Dermis lymphatic vessel endothelial cell (primary cell): ENCODE measurements around the gene RAB25. TPM values are rescaled to one million over a fixed set of nuclear protein-coding genes. Genes with fewer than 3 reads are reported as not detected.

Experiments used
- total RNA-seq: library from RNA; depleted of rRNA; stranded (reverse); fragments of >200 nt; gene quantifications from 2 replicates; pipeline ENCODE4 v1.2.1, GENCODE V29; 2014

RAB25 gene
- total RNA-seq = not detected in 2 replicates

DNA sequence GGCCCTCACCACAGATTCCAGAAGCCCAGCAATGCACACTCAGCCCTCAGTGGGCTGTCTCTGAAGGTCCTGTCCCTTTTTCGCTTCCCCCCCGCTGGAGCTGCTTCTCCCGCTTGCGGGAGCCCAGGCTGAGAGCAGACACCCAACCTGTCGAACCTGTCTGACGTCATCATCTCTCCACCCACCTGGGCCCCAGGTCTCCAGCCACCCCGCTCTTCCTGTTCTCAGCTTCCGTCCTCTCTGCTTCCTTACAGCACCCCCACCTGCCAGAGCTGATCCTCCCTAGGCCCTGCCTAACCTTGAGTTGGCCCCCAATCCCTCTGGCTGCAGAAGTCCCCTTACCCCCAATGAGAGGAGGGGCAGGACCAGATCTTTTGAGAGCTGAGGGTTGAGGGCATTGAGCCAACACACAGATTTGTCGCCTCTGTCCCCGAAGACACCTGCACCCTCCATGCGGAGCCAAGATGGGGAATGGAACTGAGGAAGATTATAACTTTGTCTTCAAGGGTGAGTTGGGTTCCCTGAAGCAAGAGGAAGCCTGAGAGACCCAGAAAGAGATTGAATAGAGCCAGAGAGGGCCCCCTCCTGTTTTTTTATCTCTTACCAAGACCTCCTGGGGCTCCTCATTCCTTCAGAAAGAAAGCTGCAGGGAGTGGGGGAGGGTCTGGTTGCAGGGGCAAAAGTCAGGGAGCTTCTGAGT, at the start of gene RAB25:
Gene RAB25 (plus strand): TSS at position 224 of the 700 bp plus-strand sequence. CDS start 241 bp downstream, at position 465.

DNA sequence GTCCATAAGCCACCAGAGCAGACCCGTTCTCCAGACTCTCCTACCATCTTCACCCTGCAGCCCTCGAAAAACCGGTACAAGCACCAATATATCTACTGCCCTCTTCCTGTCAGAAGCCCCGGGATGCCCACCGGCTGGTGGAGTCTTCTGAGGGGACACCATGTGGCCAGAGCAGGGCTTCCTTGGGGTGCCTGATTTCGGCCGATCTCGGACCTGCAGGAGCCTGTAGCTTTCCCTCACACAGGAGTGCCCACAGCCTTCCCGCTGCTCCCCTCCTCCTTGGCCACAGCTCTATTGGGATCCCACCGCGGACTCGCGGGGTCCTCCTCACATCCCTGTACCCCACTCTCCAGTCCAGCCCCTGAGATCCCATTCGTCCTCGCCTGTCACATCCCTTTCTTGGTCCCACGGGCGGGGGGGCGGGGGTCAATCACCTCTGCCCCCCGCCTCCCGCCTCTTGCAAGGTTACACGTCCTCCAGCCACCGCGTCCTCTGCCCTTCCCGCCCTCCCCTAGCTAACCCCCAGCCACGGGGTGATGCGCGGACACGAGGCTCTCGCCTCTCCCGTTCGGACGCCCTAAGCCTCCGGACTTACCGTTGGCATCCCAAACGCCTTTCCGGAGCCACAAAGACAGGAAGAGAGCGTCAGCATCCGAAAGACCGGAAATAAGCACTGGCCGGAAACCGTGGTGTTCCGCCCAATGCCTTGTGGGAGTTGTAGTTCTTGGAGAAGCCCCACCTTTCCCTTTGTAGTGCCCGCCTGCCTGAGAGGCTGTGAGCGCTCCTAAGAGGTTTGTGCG, 40.5 kb upstream of the RAB25 start, which contains the start of gene SSR2:
Gene SSR2 (minus strand): TSS at position 659 of the 800 bp plus-strand sequence. CDS start 784 bp downstream, outside the sequence.

DNA sequence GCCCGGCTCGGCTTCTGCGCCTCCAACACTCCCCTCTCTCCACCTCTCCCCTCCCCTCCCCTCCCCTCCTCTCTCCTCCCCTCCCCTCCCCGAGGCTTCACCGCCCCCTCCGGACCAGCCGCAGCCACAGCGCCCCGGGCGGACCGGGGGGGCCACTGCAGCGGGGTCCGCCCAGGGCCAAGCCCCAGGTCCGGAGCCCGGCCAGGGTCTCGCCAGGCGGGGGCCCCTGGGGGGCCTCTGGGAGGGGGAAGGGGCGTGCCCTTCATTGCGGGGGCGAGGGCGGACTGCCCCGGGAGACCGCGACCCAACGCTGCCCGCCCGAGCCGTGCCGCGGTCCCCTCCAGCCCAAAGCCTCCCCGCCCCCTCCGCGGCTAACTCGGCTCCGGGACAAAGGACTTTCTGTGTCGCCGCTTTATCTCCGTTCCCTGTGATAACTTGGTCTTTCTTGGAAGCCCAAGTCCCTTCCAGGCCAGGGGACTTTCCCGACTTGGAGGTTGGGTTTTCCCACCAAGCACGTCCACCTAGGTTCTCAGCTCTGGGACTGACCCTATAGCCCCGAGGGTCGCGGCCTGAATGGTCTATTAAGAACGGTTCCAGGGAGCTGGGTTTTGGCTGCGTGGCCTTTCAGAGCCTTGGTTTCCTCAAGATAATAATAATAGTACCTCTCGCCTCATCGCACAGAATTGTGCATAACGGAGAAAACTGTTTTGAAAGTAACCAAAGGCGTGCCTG, 7.0 kb upstream of the RAB25 start, which contains the start of gene UBQLN4:
Gene UBQLN4 (minus strand): TSS at position 31 of the 732 bp plus-strand sequence. CDS start 97 bp downstream, outside the sequence.

DNA sequence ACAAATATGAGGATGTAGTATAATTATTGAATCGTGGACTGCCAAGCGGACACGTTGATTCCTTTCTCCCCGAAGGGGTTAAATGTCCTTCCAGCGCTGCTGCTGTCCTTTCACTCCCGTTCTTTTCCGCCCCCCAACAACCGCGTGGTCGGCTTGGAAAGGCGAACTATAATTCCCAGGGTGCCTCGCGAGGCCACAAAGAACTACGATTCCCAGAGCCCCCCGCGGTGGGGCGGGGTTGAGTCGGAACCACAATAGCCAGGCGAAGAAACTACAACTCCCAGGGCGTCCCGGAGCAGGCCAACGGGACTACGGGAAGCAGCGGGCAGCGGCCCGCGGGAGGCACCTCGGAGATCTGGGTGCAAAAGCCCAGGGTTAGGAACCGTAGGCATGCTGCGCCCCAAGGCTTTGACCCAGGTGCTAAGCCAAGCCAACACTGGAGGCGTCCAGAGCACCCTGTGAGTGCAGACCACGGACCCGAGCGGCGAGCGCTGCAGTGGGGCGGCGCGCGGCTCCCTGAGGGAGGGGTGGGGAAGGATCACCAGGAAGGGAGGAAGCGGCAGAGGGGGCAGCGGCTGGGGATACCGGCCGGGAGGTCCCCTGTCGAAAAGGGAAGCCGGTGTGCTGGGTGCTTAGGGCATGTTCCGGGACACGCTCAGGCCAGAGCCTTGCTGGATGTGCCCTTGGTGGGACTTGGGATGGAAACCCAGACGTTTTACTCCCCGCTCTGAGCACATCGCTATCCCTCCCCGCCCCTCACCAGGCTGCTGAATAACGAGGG, 6.3 kb upstream of the RAB25 start, which contains the start of gene LAMTOR2:
Gene LAMTOR2 (plus strand): TSS at position 283 of the 781 bp plus-strand sequence. CDS start 108 bp downstream, at position 391.

DNA sequence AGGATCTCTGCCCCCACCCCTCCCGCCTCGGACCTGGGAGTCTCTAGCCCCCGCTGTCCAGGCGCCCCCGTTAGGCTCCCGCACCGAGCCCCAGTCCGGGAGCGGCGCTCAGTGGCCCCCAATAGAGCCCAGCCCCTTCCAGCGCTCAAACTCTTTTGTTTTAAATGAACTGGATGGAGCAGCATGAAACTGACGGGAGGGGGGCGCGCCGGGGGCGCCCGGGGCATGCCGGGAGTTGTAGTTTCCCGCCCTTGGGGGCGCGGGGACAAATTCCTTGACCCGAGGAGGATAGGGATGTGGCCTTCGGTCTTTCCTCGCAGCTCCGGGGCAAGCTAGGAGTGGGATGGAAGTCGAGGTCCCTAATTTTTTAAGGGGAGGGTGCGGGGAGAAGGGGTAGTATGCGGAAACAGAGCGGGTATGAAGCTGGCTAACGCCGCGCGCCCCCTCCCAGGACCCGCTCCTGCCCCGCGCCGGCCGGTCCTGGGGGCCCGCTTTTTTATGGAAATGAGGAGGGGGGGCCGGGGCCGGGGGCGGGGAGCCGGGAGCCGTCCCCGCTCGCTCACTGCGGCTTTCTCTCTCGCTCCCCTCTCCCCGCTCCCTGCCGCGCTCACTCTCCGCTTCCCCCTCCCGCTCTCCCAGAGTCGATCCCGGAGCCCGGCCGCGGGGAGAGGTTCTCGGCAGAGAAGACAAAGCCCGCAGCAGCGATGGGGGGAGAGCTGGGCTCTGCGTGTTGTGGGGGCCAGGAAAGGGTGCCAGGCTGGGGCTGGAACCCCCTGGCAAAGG, 21.5 kb downstream of the RAB25 start, which contains the start of gene MEX3A:
Gene MEX3A (minus strand): TSS at position 157 of the 783 bp plus-strand sequence. CDS start 467 bp downstream, outside the sequence.

DNA sequence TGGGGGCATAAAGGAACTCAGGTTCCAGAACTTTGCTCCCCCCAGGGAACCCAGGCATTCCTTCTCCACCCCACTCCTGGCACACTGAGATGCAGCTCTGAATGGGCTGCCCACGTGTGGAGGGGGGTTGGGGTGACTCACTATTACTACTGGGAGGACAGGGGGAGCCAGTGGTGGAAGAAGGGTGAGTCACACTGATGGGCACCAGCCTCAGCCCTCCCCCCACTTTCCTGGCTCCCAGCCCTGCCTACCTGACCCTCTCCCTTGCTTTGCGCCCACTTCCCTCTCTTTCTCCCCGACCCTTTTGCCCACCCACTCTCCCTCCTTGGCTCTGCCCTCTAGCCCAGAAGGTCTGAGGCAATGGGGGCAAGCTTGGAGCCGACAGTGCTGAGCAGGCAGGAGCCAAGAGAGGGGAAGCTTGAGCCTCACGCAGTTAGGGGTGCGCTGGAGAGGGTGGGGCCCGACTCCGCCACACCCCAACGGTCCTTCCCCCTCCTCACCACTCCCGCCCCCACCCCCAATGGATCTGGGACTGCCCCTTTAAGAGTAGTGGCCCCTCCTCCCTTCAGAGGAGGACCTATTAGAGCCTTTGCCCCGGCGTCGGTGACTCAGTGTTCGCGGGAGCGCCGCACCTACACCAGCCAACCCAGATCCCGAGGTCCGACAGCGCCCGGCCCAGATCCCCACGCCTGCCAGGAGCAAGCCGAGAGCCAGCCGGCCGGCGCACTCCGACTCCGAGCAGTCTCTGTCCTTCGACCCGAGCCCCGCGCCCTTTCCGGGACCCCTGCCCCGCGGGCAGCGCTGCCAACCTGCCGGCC, 53.4 kb downstream of the RAB25 start, which contains the start of gene LMNA:
Gene LMNA (plus strand): TSS at position 611 of the 818 bp plus-strand sequence. CDS start 208 bp downstream, outside the sequence.

Other genes starting within 250 kb of the RAB25 start
- 23.3 and 28.0 TPM in 2 replicates for gene GON4L, start 203.9 kb upstream of the RAB25 start, total RNA-seq
- 12.8 and 15.4 TPM in 2 replicates for gene SYT11, start 201.6 kb upstream of the RAB25 start, total RNA-seq
- gene RIT1, start 149.8 kb upstream of the RAB25 start, total RNA-seq = 42.5 and 46.3 TPM in 2 replicates
- 14.7 and 21.4 TPM in 2 replicates for gene KHDC4, start 126.7 kb upstream of the RAB25 start, total RNA-seq
- gene RXFP4, start 119.5 kb upstream of the RAB25 start, total RNA-seq = under 0.01 TPM in 1 of 2 replicates, not detected in the other
- gene ARHGEF2, start 82.6 kb upstream of the RAB25 start, total RNA-seq = 51.3 and 70.6 TPM in 2 replicates
- 351 and 443 TPM in 2 replicates for gene SSR2, start 40.2 kb upstream of the RAB25 start, total RNA-seq
- 10.5 and 13.6 TPM in 2 replicates for gene UBQLN4, start 7.4 kb upstream of the RAB25 start, total RNA-seq
- gene LAMTOR2, start 6.4 kb upstream of the RAB25 start, total RNA-seq = 79.8 and 102 TPM in 2 replicates
- gene MEX3A, start 21.3 kb downstream of the RAB25 start, total RNA-seq = 2.9 and 4.8 TPM in 2 replicates
- gene LMNA, start 53.6 kb downstream of the RAB25 start, total RNA-seq = 254 and 363 TPM in 2 replicates
- gene SEMA4A, start 92.4 kb downstream of the RAB25 start, total RNA-seq = 0.52 and 0.65 TPM in 2 replicates
- 10.1 and 10.3 TPM in 2 replicates for gene SLC25A44, start 132.9 kb downstream of the RAB25 start, total RNA-seq
- 58.4 and 60.4 TPM in 2 replicates for gene PMF1, start 151.8 kb downstream of the RAB25 start, total RNA-seq
- 0.33 and 0.43 TPM in 2 replicates for gene BGLAP, start 181.0 kb downstream of the RAB25 start, total RNA-seq
- gene PAQR6, start 186.9 kb downstream of the RAB25 start, total RNA-seq = 0.33 and 0.52 TPM in 2 replicates
- 38.4 and 42.6 TPM in 2 replicates for gene SMG5, start 221.7 kb downstream of the RAB25 start, total RNA-seq
- 0.54 and 0.95 TPM in 2 replicates for gene TMEM79, start 223.2 kb downstream of the RAB25 start, total RNA-seq
- 48.9 and 54.0 TPM in 2 replicates for gene GLMP, start 234.5 kb downstream of the RAB25 start, total RNA-seq
- 0.11 TPM in 1 of 2 replicates, not detected in the other for gene VHLL, start 238.1 kb downstream of the RAB25 start, total RNA-seq